Stimulated activated CD8-positive, alpha-beta memory T cell treated with anti-CD3 and anti-CD28 coated beads, Interleukin-4, amount 100 ng/mL, for 24 hours (primary cell): Measurements from ENCODE around the gene SH3GL3.

ENCODE experiments used
- DNase-seq: peaks from one replicate; pipeline ENCODE4 v3.0.0-alpha.2; 2020; ENCODE audit warnings: low read depth

The SH3GL3 gene

GRCh38 chr15:83462026-83462425, 14.9 kb downstream of the SH3GL3 start:
- no peak for DNase-seq

- DNase-seq, result no peak
Measured at GRCh38 chr15:83462953-83463433, 15.9 kb downstream of the SH3GL3 start.

DNA sequence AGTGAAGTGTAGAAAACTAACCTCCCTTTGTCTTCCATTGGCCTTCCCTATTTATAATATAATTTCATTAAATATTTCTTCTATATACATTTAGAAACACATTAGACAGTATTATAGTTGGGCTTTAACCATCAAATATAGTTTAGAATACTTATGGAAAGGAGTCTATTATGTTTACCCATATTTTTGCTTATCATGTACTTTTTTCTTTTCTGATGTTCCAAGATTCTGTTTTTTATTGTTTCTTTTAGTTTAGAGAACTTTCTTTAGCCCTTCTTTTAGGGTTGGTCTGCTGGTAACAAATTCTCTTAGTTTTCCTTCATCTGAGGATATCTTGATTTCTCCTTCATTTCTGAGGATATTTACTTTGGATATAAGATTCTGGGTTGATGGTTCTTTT, 23.7 kb downstream of the SH3GL3 start:
- no peak for DNase-seq

GRCh38 chr15:83471307-83471866, 24.2 kb downstream of the SH3GL3 start:
- DNase-seq, result no peak

DNA sequence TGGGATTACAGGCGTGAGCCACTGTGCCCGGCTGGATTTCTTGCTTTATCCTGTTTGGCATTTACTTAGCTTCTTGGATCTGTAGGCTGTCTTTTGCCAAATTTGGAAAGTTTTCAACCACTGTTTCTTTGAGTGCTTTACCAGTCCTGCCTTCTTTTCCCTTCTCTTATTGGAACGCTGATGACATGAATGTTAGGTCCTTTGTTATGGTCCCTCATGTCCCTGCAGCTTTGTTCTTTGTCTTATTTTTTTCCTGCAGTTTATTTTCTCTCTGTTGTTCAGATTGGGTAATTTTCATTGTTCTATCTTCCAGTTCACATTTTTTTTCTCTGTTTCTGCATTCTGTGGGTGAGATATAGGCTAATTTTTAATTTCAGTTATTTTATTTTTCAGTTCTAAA, 25.0 kb downstream of the SH3GL3 start:
- no peak for DNase-seq

DNA sequence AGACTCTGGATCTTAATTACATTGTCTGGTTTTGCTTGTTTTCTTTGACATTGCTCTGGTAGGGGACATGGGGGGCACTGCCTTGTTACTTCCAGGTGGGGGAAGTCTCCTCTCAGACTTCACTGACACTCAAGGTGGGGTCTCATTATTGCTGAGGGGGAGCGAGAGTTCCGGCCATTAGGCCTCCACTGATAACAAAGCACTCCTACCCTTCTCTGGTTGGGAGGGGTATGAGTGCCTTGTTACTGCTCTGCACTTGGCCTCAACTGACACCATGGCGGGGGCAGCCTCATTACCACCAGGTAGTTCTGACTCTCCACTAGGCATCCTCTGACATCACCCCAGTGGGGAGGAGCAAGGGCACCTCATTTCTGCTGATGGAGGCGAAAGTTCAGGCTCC, 25.7 kb downstream of the SH3GL3 start:
- no peak for DNase-seq

DNA sequence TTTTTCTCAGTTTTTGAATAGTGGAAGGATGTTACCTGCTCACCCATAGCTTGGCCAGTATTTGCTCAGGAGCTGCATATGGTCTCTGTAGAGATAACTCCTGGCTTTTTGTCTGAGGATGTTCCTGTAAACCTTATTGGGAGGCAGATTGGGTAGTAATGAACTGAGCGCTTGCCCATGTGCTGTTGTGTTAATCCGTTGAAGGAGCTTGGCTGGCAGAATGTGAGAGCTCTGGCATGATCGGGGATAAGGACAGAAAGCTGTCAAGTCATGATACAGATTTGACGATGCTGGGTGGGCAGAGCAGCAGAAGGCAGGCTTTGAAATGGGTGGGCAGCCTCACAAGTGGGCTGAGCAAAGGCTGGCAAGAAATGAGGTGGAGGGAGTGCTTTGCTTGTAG, 27.4 kb downstream of the SH3GL3 start:
- no peak for DNase-seq

- DNase-seq, result no peak
Measured at GRCh38 chr15:83475551-83475950, 28.4 kb downstream of the SH3GL3 start.

- DNase-seq, result no peak
Measured at GRCh38 chr15:83476066-83476465, 28.9 kb downstream of the SH3GL3 start.

GRCh38 chr15:83476708-83477107, 29.6 kb downstream of the SH3GL3 start:
- no peak for DNase-seq

GRCh38 chr15:83477172-83477807, 30.1 kb downstream of the SH3GL3 start:
- no peak for DNase-seq

GRCh38 chr15:83477808-83478537, 30.8 kb downstream of the SH3GL3 start:
- DNase-seq, result no peak

DNA sequence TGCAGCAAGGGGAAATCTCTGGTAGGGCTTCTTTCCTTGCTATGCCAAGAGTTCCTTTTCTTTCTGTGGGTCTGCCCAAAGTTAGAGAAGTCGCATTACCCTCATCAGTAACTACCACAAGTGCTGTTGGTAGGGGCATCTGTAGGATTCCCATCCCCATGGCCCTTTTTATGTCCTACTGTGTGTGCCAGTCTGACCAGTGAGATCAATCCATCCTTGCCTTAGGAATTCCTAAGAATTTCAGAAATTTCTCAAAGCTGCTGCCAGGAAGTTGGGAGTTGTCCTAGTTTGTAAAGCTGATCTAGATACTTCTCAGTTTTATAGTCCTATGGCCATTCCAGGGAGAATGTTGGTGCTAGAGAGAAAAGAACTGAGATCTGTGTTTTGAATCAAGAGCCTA, 36.5 kb downstream of the SH3GL3 start:
- no peak for DNase-seq

DNA sequence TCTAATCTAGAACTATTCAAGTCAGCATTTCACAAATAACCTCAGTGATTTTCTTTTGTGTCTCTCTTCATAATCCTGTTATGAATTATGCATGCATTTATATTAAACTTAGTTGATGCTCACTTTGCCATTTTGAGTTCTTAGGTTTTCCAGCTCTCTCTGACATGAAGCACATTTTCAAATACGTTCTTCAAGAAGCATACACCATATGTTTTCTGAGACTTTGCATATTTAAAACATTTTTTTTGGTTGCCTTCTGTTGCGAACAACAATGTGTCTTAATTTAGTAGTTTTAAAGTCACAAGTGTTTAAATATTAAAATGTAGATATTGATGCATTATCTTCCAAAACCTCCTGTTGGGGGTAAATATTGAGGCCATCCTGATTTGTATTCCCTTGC, 37.5 kb downstream of the SH3GL3 start:
- no peak for DNase-seq

DNA sequence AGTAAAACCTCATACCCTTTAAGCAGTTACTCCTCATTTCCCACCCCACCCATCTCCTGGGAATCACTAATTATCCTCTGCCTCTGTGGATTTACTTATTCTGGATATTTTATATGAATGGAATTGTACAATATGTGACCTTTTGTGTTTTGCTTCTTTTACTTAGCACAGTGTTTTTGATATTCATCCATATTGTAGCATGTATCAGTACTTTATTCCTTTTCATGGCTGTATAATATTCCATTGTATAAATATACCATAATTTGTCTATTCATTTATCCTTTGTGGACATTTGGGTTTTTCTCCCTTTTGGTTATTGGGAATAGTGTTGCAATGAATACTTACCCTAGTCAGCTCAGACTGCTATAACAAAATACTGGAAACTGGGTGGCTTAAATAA, 39.2 kb downstream of the SH3GL3 start:
- DNase-seq, result no peak

DNA sequence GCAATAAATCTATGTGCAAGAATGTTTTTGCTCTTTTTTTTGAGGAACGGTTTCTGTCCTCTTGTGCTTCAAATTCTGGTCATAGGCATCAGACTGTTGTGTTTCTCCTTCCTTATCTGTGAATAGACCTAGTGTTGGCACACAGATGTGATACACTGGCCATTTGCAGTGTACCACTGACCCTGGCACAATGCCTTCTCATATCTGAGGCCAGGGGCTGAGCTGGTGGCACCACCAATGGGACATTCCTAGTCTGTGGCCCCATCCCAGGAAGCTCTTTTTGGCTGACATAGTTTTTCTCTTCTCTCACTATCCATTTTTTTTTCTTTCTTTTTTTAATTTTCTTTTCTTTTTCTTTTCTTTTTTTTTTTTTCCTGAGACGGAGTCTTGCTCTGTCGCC, 40.4 kb downstream of the SH3GL3 start:
- no peak for DNase-seq

GRCh38 chr15:83489690-83490089, 42.5 kb downstream of the SH3GL3 start:
- DNase-seq, result no peak

GRCh38 chr15:83491486-83491885, 44.3 kb downstream of the SH3GL3 start:
- no peak for DNase-seq

DNA sequence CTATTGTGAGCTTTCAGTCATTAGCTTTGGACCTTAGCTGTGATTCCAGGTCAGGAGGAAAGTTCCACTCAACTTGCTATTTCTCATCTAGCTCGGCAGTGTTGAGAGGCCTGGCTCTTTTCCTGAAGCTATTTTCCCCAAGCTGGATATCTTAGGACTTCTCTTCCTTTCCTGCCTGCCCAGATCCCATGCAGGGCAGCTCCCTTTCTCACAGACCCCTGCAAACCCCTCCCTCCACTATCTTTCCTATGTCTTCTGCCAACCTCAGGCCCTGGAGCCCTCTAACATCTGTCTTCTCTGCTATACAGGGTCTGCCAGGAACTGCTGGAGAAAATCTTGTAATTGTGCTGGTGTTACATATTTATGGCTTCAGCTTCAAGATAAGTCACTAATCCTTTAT, 49.6 kb downstream of the SH3GL3 start:
- no peak for DNase-seq

GRCh38 chr15:83498374-83498773, 51.2 kb downstream of the SH3GL3 start:
- no peak for DNase-seq

- no peak for DNase-seq
Measured at GRCh38 chr15:83498801-83499200, 51.7 kb downstream of the SH3GL3 start.

DNA sequence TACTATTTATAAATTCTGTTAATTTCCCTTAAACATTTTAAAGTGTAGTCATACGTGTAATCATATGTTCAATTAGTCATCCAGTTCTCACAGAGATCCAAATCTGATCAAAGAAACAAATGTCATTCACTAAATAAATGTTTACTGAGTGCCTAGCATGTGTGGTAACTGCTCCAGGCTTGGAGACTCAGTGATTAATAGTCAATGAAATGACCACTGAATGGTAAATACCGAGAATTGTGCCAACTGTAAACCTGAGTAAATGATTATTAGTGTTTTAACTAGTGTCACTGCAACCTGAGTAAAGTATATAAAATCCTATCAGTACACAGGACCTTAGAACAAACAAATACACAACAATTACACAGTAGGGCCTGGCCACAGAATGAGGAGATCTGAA, 52.3 kb downstream of the SH3GL3 start:
- DNase-seq, result no peak

GRCh38 chr15:83503595-83504364, 56.6 kb downstream of the SH3GL3 start:
- no peak for DNase-seq
